GM23248 (cell line): ENCODE data around the gene PGBD5.

Experiments used
- EZH2 ChIP-seq: fragments of 200-600 bp; sonication (generic); IDR thresholded peaks from 2 replicates; pipeline ENCODE4 v1.6.1; 2018; ENCODE audit warnings: antibody characterized with exemption, mild to moderate bottlenecking; ENCODE audit not compliant: insufficient read depth, poor library complexity, severe bottlenecking
- EZH2phosphoT487 ChIP-seq: fragments of 200-600 bp; sonication (generic); IDR thresholded peaks from 2 replicates; pipeline ENCODE4 v1.6.1; 2018; ENCODE audit warnings: antibody characterized with exemption, moderate library complexity, mild to moderate bottlenecking, low read depth; ENCODE audit not compliant: insufficient read depth

- TF ChIP-seq EZH2 (no peak), EZH2phosphoT487 (no peak)
Observed at GRCh38 chr1:230273141-230273710, 152.9 kb downstream of the PGBD5 start.
